ENCODE measurements around the gene PPP6R1. TPM values are rescaled to one million over a fixed set of nuclear protein-coding genes. Genes with fewer than 3 reads are reported as not detected.

The PPP6R1 gene
- total RNA-seq, 1 experiment from 2014 or later: 159 TPM

DNA sequence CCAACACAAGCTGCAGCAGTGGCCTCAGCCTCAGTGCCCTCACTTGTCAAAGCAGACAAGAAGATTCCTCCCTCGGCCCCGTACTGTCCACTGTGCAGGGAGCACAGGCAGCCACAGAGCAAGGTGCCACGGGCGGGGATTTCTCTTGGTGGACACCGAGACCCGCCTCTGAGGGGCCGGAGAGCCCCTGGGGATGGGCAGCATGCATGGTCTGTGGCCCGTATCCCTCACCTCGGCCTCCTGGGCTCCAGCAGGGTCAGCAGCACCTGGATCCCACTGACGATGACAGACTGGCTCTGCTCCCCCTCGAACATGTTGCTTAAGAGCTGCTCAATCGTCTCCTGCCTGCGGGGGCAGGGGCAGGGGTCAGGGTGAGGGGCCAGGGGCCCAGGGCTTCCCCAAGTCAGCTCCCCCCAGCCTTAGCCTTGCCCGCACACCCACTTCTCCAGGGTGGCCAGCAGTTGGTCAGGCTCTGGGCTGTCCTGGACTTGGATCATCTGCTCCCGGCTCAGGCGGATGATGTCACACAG, 16.8 kb downstream of the PPP6R1 start:
- TF ChIP-seq EZH2 (IDR thresholded peaks at IDR 0.05; ENCODE audit: low read depth): no peak
- TF ChIP-seq, protein P1, sequence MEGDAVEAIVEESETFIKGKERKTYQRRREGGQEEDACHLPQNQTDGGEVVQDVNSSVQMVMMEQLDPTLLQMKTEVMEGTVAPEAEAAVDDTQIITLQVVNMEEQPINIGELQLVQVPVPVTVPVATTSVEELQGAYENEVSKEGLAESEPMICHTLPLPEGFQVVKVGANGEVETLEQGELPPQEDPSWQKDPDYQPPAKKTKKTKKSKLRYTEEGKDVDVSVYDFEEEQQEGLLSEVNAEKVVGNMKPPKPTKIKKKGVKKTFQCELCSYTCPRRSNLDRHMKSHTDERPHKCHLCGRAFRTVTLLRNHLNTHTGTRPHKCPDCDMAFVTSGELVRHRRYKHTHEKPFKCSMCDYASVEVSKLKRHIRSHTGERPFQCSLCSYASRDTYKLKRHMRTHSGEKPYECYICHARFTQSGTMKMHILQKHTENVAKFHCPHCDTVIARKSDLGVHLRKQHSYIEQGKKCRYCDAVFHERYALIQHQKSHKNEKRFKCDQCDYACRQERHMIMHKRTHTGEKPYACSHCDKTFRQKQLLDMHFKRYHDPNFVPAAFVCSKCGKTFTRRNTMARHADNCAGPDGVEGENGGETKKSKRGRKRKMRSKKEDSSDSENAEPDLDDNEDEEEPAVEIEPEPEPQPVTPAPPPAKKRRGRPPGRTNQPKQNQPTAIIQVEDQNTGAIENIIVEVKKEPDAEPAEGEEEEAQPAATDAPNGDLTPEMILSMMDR (conservative IDR thresholded peaks at IDR 0.05): no peak
- peaks cover 24% of the 10 kb centered on the region for H4K20me1 ChIP-seq (ENCODE audit: insufficient read depth)

DNA sequence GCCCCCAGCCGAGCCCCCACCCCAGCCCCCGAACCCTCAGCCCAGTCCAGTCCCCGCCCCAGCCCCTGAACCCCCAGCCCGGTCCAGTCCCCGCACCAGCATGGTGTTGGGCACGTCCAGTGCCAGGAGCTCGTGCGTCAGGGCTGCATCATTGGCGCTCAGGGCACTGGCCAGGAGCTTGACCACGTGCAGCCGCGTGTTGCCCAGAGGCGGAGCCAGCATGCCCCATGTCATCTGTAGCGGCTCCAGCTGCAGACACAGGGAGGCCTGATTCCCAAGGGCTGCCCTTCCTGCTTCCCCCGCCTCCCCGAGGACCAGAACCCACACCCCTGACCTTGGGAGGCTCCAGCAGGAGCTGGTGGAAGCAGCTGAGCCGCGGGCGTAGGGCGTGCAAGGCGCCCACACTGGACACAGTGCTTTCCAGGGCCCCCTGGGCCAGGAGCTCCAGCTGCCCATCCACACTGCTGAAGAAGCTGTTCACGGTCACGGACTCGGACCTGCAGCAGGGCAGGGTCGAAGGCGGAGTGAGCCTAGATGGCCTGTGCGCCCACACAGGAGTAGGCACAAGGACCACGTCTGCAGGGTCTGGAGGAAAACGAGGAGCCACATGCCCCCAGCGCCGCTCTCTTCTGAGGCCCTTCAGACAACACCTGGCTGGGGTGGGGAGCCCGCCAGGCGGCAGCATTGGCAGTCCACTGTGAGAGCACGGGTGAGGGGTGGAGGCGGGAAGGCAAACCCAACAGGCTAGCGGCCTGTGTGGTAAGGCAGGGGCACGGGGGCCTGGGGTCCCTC, 17.5 kb downstream of the PPP6R1 start:
- no peaks in the 10 kb centered on the region for H3K27me3 ChIP-seq (ENCODE audit: insufficient read depth, low read depth)
- H3K4me1 ChIP-seq (replicated peaks; ENCODE audit: insufficient read depth): no peaks in the 10 kb centered on the region
- peaks cover 33% of the 10 kb centered on the region for H3K36me3 ChIP-seq (ENCODE audit: low read depth)
- no peak overlapping the region for H3K4me2 ChIP-seq
- no peak overlapping the region for H3K27ac ChIP-seq
- H3K9me3 ChIP-seq (ENCODE audit: insufficient read depth, low read depth): no peaks in the 10 kb centered on the region
- no peak overlapping the region for H3K4me3 ChIP-seq
- POLR2A ChIA-PET (ENCODE audit: unreplicated experiment): no interaction called here
- no peak overlapping the region for H2AFZ ChIP-seq
- CTCF ChIA-PET: no interaction called here
- TF ChIP-seq, protein P1 (conservative IDR thresholded peaks at IDR 0.05): no peak
- no peak for TF ChIP-seq EZH2 (IDR thresholded peaks at IDR 0.05; ENCODE audit: low read depth)
- H4K20me1 ChIP-seq (ENCODE audit: insufficient read depth): peaks cover 18% of the 10 kb centered on the region
- DNase-seq: no peak
- intact Hi-C loops (cut with micrococcal nuclease; ENCODE audit: unreplicated experiment): no loop called here
- H3F3A ChIP-seq (ENCODE audit: insufficient read depth, low read depth): peaks cover 18% of the 10 kb centered on the region; the same call in 1 of the 2 replicates
- no TSS peak for BruUV-seq (replicated peaks)
- H3K9me2 ChIP-seq (ENCODE audit: insufficient read depth): no peaks in the 10 kb centered on the region
- peaks cover 6% of the 10 kb centered on the region for H3K79me2 ChIP-seq (ENCODE audit: low read depth)

More for the DNA sequence above, 16.8 kb downstream of the PPP6R1 start:
- POLR2A ChIA-PET (ENCODE audit: unreplicated experiment): no interaction called here
- CTCF ChIA-PET: no interaction called here
- Histone ChIP-seq H2AFZ (no peak overlapping the region), H3K27me3 (ENCODE audit: insufficient read depth, low read depth) (no peaks in the 10 kb centered on the region), H3K79me2 (ENCODE audit: low read depth) (peaks cover 13% of the 10 kb centered on the region), H3K4me2 (no peak overlapping the region), H3K36me3 (ENCODE audit: low read depth) (peaks cover 36% of the 10 kb centered on the region), H3K9me3 (ENCODE audit: insufficient read depth, low read depth) (no peaks in the 10 kb centered on the region), H3K4me1 (replicated peaks; ENCODE audit: insufficient read depth) (peaks cover 2% of the 10 kb centered on the region; the same call in 1 of the 2 replicates), H3K27ac (no peak overlapping the region), H3K9me2 (ENCODE audit: insufficient read depth) (no peaks in the 10 kb centered on the region), H3F3A (ENCODE audit: insufficient read depth, low read depth) (peaks cover 17% of the 10 kb centered on the region; the same call in 1 of the 2 replicates), H3K4me3 (no peak overlapping the region)
- BruUV-seq (replicated peaks): no TSS peak
- intact Hi-C loops (cut with micrococcal nuclease; ENCODE audit: unreplicated experiment): no loop called here
- no peak for DNase-seq

DNA sequence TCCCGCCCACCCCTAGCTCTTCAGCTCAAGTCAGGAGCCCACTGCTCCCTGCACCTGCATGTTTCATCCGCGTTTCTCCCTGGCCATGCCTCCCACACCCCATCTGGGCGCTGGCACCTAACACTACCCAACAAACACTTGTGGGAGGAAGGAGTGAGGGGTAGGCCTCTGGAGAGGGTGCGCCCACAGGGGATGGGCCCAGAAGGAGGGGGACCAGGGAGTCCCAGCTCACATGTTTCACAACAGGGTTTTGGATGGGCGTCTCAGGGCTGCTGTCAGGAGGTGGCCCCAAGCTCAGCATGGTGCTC, 18.1 kb downstream of the PPP6R1 start:
- H3F3A ChIP-seq (ENCODE audit: insufficient read depth, low read depth): peaks cover 18% of the 10 kb centered on the region; the same call in 1 of the 2 replicates
- H3K79me2 ChIP-seq (ENCODE audit: low read depth): no peaks in the 10 kb centered on the region
- no peak for DNase-seq
- peaks cover 11% of the 10 kb centered on the region; the same call in 1 of the 2 replicates for H4K20me1 ChIP-seq (ENCODE audit: insufficient read depth)
- CTCF ChIA-PET: no interaction called here
- H2AFZ ChIP-seq: no peak overlapping the region
- no peak overlapping the region for H3K4me3 ChIP-seq
- no TSS peak for BruUV-seq (replicated peaks)
- no peaks in the 10 kb centered on the region for H3K9me3 ChIP-seq (ENCODE audit: insufficient read depth, low read depth)
- no peaks in the 10 kb centered on the region for H3K9me2 ChIP-seq (ENCODE audit: insufficient read depth)
- no peaks in the 10 kb centered on the region for H3K4me1 ChIP-seq (replicated peaks; ENCODE audit: insufficient read depth)
- no peaks in the 10 kb centered on the region for H3K27me3 ChIP-seq (ENCODE audit: insufficient read depth, low read depth)
- no peak overlapping the region for H3K27ac ChIP-seq
- intact Hi-C loops (cut with micrococcal nuclease; ENCODE audit: unreplicated experiment): no loop called here
- POLR2A ChIA-PET (ENCODE audit: unreplicated experiment): no interaction called here
- H3K4me2 ChIP-seq: no peak overlapping the region
- TF ChIP-seq, protein P1 (conservative IDR thresholded peaks at IDR 0.05): no peak
- TF ChIP-seq EZH2 (IDR thresholded peaks at IDR 0.05; ENCODE audit: low read depth): no peak
- peaks cover 31% of the 10 kb centered on the region for H3K36me3 ChIP-seq (ENCODE audit: low read depth)
